ENCODE measurements around the gene DDX20.
"Not testable (repeated sequence)": the region's sequence is repeated elsewhere in the genome, so short reads cannot be mapped to it uniquely, and the experiment has no call there.

The DDX20 gene

GRCh38 chr1:111733183-111733991 lies 22.3 kb upstream of the DDX20 start:
- DNase-seq: peak; percentile 92 to 94

GRCh38 chr1:111733992-111734341 lies 21.7 kb upstream of the DDX20 start:
- DNase-seq: peak; percentile 83

- no peak for DNase-seq
Measured at GRCh38 chr1:111734426-111734825, 21.3 kb upstream of the DDX20 start.

GRCh38 chr1:111734856-111735255 lies 20.8 kb upstream of the DDX20 start:
- no peak for DNase-seq

- DNase-seq: no peak
Measured at GRCh38 chr1:111735321-111735720, 20.4 kb upstream of the DDX20 start.

GRCh38 chr1:111735858-111736544 lies 19.7 kb upstream of the DDX20 start:
- peak; percentile 34 to 52 for DNase-seq

GRCh38 chr1:111736548-111737215 lies 19.0 kb upstream of the DDX20 start:
- DNase-seq: peak in 1 of 2 experiments; percentile 5

GRCh38 chr1:111737216-111738132 lies 18.2 kb upstream of the DDX20 start:
- peak; percentile 25 for DNase-seq

GRCh38 chr1:111738133-111738435 lies 17.6 kb upstream of the DDX20 start:
- no peak for DNase-seq

- peak; percentile 63 to 70 for DNase-seq
Measured at GRCh38 chr1:111738436-111739193, 17.1 kb upstream of the DDX20 start.

- DNase-seq: peak; percentile 80 to 89
Measured at GRCh38 chr1:111739194-111739924, 16.3 kb upstream of the DDX20 start, which contains the start of gene INKA2. Gene INKA2, minus strand, starts transcription at chr1:111739395. Its CDS starts 153 bp downstream, at chr1:111739242.

GRCh38 chr1:111739925-111740765 lies 15.6 kb upstream of the DDX20 start:
- DNase-seq: peak in 1 of 2 experiments; percentile 70

GRCh38 chr1:111742292-111742691 lies 13.4 kb upstream of the DDX20 start:
- not testable (repeated sequence) for DNase-seq

- no peak for DNase-seq
Measured at GRCh38 chr1:111742938-111743549, 12.7 kb upstream of the DDX20 start.

GRCh38 chr1:111743679-111744101 lies 12.0 kb upstream of the DDX20 start:
- no peak for DNase-seq

GRCh38 chr1:111745675-111746613 lies 9.8 kb upstream of the DDX20 start:
- DNase-seq: no peak

GRCh38 chr1:111746614-111746999 lies 9.1 kb upstream of the DDX20 start:
- DNase-seq: peak in 1 of 2 experiments; percentile 5

GRCh38 chr1:111747282-111747734 lies 8.4 kb upstream of the DDX20 start:
- peak; percentile 87 to 93 for DNase-seq

Data from Kasumi-1 (cell line).